ENCODE measurements around the gene MAP6.

MAP6 gene

DNA sequence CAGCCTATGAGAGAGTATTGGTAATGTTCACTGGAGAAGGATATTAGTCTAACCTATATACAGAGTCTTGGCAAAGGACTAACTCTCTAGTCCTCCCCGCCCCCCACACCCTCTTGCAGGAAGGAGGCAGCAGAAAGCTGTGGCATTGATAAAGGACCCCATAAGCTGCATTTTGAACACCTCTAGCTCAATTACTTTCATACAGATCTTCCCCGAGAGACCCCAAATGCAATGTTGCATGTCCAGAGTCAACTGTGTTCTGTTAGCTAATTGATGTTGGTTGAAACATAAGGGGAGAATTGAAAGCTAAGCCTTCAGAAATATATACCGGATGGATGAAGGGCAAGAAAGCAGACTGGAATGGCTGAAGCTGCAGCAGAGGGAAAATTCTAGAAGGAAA is 2.8 kb downstream of the MAP6 start:
- no peak for DNase-seq (ENCODE audit: low spot score)

DNA sequence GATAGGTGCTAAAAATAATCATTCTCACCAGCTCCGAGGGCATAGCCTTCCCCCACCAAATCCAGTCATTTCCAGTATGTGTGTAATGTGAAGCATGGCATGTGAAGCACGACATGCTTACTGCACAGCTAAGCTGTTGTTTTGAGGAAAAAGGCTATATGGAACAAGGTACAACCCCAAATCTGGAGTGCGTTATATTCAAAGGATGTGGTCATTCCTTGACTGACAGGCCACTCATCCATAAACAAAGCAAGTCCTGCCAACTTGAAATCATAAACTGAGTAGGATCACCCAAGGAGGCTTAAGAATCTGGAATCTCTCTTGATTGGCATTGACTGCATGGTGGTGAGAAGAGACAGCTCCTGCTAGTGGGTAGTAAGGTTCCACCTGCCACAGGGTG is 3.7 kb downstream of the MAP6 start:
- no peak for DNase-seq (ENCODE audit: low spot score)

DNA sequence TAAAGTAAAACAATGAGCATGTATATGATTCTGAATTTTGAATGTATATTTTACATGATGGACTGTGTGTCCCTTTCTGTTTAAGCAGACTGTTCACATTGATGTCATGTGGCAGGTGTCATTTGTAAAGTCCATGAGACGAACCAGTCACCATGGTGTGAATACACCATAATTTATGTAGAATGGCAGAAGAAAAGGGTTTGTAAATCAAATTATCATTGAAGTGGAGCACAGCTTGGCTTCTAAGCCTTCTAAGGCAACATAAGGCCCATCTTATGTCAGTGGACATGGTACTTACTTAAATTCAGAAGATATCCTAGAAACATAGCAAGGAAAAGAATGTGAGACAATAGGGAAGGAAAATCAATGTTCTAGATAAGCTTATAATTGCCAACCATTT is 4.4 kb downstream of the MAP6 start:
- no peak for DNase-seq (ENCODE audit: low spot score)

DNA sequence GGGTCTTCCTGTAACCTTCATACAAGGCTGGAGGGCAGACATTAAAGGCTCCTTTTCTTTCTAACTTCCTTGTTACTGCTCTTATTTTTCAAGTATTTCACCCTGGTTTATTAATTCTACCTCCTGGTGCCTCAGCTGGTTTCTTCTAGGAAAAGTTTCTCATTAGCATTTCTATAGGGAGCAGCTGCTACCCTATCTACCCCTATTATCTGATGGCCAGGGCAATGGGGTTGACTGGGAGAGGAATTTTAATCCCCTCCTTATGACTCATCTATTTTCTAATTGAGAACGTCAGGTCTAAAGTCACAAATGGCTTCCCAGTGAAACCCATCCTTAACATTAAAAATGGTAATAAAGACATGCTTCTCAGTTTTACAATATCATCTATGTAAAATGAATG is 5.0 kb downstream of the MAP6 start:
- DNase-seq (ENCODE audit: low spot score), result no peak

DNA sequence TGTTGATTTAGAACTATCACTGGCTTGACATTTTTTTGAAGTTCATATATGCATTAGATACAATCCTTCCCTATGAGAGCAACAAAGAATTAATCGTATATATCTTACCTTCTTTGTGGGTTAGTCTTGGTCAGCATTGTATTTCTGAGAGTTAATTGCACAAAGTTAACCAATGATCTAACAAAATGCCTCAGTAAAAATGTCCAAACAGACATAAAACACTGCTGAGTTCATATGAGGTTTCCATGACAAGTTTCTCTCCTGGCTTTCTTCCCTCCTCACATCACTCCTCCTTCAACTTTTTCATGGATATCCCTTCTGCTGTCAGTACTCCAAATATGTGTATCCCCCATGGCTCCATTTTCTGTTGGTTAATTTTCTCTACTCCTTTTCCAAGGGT is 9.0 kb downstream of the MAP6 start:
- DNase-seq (ENCODE audit: low spot score), result no peak

- DNase-seq (ENCODE audit: low spot score), result no peak
These were observed 12.7 kb downstream of the MAP6 start for GRCh38 chr11:75656044-75656727.

GRCh38 chr11:75655605-75656004 is 13.2 kb downstream of the MAP6 start:
- no peak for DNase-seq (ENCODE audit: low spot score)

- no peak for DNase-seq (ENCODE audit: low spot score)
These were observed 14.5 kb downstream of the MAP6 start for GRCh38 chr11:75654314-75654713.

GRCh38 chr11:75653532-75653931 is 15.3 kb downstream of the MAP6 start:
- no peak for DNase-seq (ENCODE audit: low spot score)

GRCh38 chr11:75652936-75653335 is 15.9 kb downstream of the MAP6 start:
- no peak for DNase-seq (ENCODE audit: low spot score)

- DNase-seq (ENCODE audit: low spot score), result no peak
These were observed 17.6 kb downstream of the MAP6 start for GRCh38 chr11:75651218-75651617.

DNA sequence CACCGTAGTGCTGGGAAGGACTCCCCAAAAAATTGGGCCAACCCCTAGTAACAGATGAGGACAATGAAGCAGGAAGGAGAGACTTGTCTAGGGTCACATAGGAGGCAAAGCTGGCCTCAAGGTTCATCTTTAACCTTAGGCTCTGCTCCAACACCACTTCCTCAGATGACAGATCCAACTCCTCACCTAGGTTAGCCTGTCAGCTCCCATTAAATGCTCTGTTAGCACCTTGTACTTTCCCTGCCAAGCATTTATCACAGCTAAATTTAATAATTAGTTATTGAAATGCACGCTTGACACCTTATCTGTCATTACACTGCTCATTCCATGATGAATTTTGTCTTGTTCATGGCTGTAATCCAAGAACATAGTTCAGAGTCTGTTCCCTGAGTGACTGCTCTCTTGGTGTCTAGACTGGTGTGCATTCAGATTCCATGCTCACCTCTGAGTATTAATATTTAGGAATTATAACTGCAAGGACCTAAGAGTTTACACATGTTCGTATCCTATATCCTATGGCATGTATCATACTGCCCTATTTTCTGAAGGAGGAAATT is 18.6 kb downstream of the MAP6 start:
- no peak for DNase-seq (ENCODE audit: low spot score)

DNA sequence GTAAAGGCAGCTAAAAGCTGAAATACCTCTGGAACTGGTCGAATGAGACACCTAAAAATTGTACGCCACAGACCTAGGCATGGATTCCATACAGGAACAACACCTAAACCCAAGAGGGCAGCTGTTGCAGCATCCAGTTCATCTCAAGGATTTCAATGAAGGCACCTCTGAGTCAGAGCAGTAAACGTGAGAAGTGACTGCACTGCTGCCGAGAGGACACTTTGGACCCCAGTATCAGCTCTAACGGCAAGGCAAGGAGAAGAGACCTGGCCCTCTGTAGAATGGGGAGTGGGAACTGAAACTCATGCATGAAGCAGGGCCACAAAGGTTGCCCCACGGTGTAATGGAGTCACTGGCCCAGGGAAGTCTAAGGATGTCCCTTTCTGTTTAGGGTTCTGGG is 23.9 kb downstream of the MAP6 start:
- DNase-seq (ENCODE audit: low spot score), result no peak

- no peak for DNase-seq (ENCODE audit: low spot score)
These were observed 24.5 kb downstream of the MAP6 start for GRCh38 chr11:75644370-75644769.

DNA sequence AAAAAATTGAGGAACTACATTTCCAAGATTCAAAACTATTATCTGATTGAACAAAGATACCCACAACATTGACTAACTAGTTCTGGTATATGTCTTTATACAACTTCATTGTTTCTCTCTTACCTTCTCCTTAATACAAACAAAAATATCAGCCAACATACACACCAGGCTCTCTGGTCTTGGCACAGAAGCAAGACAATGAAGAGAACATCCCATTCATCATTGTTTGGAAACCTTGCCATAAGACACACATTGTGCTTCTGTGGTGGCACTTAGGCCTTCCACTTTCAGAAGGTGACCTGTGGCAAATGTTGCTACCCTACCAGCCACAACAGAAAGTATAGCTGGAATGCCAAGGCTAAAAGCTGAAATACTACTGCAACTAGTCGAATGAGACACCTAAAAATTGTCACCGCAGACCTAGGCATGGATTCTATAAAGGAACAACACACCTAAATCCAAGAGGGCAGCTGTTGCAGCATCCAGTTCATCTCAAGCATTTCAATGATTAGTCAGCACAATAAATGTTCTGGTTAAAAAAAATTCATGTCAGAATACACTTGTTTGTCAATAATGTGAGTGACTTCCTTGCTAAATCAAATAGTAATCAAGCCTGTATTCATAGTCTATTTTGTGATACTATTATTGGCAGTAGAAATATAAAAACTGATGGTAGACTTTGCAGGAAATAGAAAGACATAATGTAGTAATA is 26.3 kb downstream of the MAP6 start:
- DNase-seq (ENCODE audit: low spot score), result no peak

GRCh38 chr11:75639762-75640181 is 29.1 kb downstream of the MAP6 start:
- DNase-seq (ENCODE audit: low spot score), result peak; percentile 54

- no peak for DNase-seq (ENCODE audit: low spot score)
These were observed 30.8 kb downstream of the MAP6 start for GRCh38 chr11:75637998-75638397.

GRCh38 chr11:75635066-75635862 is 33.6 kb downstream of the MAP6 start:
- peak; percentile 13 for DNase-seq (ENCODE audit: low spot score)

- no peak for DNase-seq (ENCODE audit: low spot score)
These were observed 35.3 kb downstream of the MAP6 start for GRCh38 chr11:75633409-75634066.

DNA sequence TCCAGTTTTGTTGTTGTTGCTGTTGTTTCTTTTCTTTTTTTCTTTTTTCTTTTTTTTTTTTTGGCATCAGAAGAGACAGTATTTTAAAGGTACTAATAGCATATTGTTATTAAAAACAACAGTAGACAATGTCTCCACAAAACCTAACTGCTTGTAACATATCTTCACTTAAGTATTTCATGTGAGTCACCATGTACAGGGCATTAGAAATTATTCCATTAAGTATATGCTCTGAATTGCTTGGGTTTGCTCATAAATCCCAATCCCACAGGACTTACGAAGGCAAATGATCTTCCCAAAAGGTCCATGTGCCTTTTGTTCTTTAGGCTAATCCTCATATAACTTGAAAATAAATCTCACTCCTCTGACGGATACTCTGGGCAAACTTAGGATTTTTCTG is 35.9 kb downstream of the MAP6 start:
- no peak for DNase-seq (ENCODE audit: low spot score)

DNA sequence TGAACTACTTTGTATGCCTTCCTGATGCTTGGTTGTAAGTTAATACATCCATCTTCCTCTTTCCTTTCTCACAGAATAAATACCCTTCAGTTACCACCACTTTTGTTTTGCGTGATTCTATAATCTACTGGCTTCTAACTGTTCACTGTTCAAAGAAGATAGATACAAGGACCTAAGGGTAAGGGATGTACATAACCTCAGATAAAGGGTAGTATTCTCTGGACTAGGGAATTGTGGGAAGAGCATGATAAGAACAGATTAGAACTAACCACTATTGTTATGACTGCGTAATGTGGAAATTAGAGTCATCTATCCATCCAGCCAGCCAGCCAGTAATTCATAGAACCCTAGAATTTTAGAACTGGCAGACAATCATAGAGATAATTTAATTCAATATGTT is 36.4 kb downstream of the MAP6 start:
- no peak for DNase-seq (ENCODE audit: low spot score)

- DNase-seq (ENCODE audit: low spot score), result no peak
These were observed 37.6 kb downstream of the MAP6 start for GRCh38 chr11:75631086-75631730.
